Left renal cortex interstitium (tissue), 4 donors: ENCODE measurements around the gene TSR2. TPM values are rescaled to one million over a fixed set of nuclear protein-coding genes. Genes with fewer than 3 reads are reported as not detected.

Experiments
- DNase-seq, 4 donors: peaks; one replicate each; pipeline ENCODE4 v3.0.0-alpha.2; 2013; ENCODE audit warnings: low read depth in 4 of 4, low spot score in 2 of 4, missing footprints in 1 of 4
- polyA plus RNA-seq, 4 donors: library from polyadenylated mRNA; unstranded; fragments of 120-200 nt; gene quantifications; one replicate each; pipeline ENCODE4 v1.2.1, GENCODE V29; 2013; ENCODE audit not compliant: insufficient read length in 4 of 4

TSR2 gene
- 10 to 100 TPM; 50.8 to 55.5 (median 54.7) TPM for polyA plus RNA-seq

GRCh38 chrX:54439960-54440871 lies at the start of gene TSR2:
TSS of gene TSR2 (plus strand) at chrX:54440404. CDS start at chrX:54440422, 18 bp downstream.
- DNase-seq, result peak in 3 of 4 donors; percentile 58 to 68 (median 64)

GRCh38 chrX:54397113-54397512 lies 43.1 kb upstream of the TSR2 start:
- DNase-seq, result no peak

DNA sequence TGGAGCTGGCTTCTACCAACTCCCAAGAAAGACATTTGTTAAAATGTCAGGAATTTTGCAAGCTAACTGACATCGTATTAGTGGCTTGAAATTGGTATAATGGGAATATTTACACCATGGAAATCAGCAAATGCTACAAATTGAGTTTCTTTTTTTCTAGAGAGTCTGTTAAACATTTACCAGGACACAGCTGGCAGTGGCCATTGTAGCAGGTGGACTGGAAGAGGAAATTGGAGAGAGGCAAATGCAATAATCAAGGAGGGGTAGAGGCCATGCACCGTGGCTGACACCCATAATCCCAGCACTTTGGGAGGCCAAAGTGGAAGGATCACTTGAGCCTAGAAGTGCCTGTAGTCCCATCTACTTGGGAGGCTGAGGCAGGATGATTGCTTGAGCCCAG lies 32.9 kb upstream of the TSR2 start:
- no peak for DNase-seq

- DNase-seq, result no peak
These were observed 28.5 kb upstream of the TSR2 start for GRCh38 chrX:54411732-54412131.

GRCh38 chrX:54413753-54414152 lies 26.5 kb upstream of the TSR2 start:
- DNase-seq, result no peak

- DNase-seq, result no peak
These were observed 24.5 kb upstream of the TSR2 start for GRCh38 chrX:54415534-54416350.

GRCh38 chrX:54416965-54417364 lies 23.2 kb upstream of the TSR2 start:
- no peak for DNase-seq

- DNase-seq, result no peak
These were observed 20.5 kb upstream of the TSR2 start for GRCh38 chrX:54419559-54420302.

GRCh38 chrX:54422168-54422567 lies 18.0 kb upstream of the TSR2 start:
- no peak for DNase-seq

GRCh38 chrX:54423161-54423888 lies 16.9 kb upstream of the TSR2 start:
- no peak for DNase-seq

DNA sequence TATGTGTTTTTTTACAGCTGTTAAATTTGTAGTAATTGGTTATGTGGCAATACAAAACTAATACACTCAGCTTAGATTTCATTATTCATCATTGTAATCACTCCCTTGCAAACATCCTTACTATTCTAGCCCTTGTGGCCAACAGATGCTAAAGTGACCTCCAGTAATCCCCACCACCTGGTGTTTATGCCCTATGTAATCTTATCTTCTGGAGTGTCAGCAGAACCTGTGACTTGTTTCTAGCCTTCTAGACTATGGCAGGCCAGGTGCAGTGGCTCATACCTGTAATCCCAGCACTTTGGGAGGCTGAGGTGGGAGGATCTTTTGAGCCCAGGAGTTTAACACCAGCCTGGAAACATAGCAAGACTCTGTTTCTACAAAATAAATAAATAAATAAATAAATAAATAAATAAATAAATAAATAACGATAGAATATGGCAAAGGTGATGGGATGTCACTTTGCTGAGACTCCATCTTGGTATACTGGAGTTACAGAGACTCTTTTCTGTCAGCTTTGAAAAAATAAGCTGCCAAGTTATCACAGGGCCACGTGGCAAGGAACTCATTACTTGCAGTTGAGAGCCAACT lies 12.3 kb upstream of the TSR2 start:
- DNase-seq, result no peak

GRCh38 chrX:54430519-54430918 lies 9.7 kb upstream of the TSR2 start:
- no peak for DNase-seq

- no peak for DNase-seq
These were observed 5.1 kb upstream of the TSR2 start for GRCh38 chrX:54435121-54435520.

DNA sequence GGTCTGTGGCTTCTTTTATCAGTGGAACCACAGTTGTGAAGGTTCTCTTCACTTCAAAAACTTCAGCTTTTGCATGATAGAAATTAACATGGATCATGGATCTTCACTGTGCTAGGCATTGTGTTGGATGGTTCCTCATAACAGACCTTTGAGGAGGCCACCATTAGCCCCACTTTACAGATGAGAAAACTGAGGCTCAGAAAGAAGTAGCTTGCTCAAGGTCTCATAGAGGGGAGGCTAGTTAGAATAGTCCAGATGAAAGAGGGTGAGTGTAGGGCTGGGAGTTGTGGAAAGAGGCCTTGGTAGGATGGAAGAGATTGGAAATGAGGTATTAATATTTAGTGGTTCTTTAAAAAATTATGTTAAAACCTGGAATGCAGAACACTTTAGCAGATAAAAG lies 2.6 kb downstream of the TSR2 start:
- DNase-seq, result no peak

- no peak for DNase-seq
These were observed 4.5 kb downstream of the TSR2 start for GRCh38 chrX:54444752-54445151.

DNA sequence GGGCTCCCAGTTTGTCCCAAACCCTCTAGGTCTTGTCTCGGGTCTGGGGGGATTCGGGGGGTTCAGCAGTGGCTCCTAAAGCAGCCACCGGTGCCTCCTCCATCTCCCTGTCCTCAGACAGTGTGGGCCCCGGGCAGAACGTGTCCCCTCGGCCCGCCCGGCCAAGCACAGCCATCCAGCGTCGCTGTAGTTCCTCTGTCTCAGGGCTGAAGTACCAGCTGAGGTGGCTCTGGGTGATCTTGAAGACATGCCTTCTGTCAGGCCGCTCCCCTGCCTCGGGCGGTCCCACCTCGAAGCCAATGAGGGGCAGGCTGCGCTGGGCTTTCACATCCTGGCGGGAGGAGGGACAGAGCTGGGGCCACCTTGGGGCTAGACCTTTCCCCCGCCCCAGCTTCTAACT lies 5.9 kb downstream of the TSR2 start:
- DNase-seq, result no peak

DNA sequence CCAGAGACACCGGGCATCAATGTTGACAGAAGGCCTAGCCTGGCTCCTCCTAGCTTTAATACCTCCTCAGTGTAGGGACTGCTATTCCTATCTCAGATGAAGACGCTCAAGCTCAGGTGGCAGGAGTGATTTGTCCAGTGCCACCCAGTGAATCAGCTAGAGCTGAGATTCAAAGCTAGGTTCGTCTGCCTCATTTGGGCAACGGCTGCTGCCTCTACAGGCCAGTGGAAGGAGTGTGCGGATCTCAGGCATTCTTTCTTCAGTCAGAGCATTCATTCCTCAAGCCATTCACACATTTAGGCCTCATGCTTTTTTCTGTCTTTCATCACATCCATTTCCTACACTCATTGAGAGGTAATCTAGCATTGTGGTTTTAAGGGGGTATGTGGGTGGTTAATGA lies 7.3 kb downstream of the TSR2 start:
- DNase-seq, result no peak

- no peak for DNase-seq
These were observed 9.7 kb downstream of the TSR2 start for GRCh38 chrX:54449929-54450328.

- DNase-seq, result no peak
These were observed 12.7 kb downstream of the TSR2 start for GRCh38 chrX:54452920-54453319.
